Right lobe of liver (tissue), 6 donors: ENCODE results near the gene TRPV2. TPM values are rescaled to one million over a fixed set of nuclear protein-coding genes. Genes with fewer than 3 reads are reported as not detected.

Source experiments
- ATAC-seq, 4 donors: fragments of 200-7000 bp; cut with Tn5 transposase; one replicate each; pipeline ENCODE4 v1.9.1; 2020; ENCODE audit warnings: mild to moderate bottlenecking in 4 of 4, moderate library complexity in 4 of 4
- DNase-seq, 3 donors: peaks; one replicate each; pipeline ENCODE4 v3.0.0-alpha.2; 2020
- H3K27ac ChIP-seq, 3 donors: fragments of 200-600 bp; one replicate each; pipeline ENCODE4 v1.8.0; 2022
- H3K27me3 ChIP-seq, 2 donors: fragments of 200-600 bp; one replicate each; pipeline ENCODE4 v1.8.0; 2022
- H3K36me3 ChIP-seq, 4 donors: fragments of 200-600 bp; sonication (generic) in 1 of 4; one replicate each; pipeline versions ENCODE4 v1.5.1 to v1.8.0; 2017 to 2022; ENCODE audit warnings: control low read depth in 1 of 4
- H3K4me1 ChIP-seq, 4 donors: fragments of 200-600 bp; sonication (generic) in 1 of 4; one replicate each; pipeline versions ENCODE4 v1.5.1 to v1.8.0; 2017 to 2022; ENCODE audit warnings: control low read depth in 1 of 4
- H3K4me3 ChIP-seq, 3 donors: fragments of 200-600 bp; one replicate each; pipeline ENCODE4 v1.8.0; 2022
- H3K9me3 ChIP-seq, 4 donors: fragments of 200-600 bp; sonication (generic) in 1 of 4; one replicate each; pipeline versions ENCODE4 v1.5.1 to v1.8.0; 2017 to 2022; ENCODE audit warnings: control low read depth in 1 of 4
- POLR2A ChIP-seq: fragments of 450-650 bp; IDR thresholded peaks from one replicate; pipeline ENCODE4 v1.6.1; 2017; ENCODE audit warnings: antibody characterized with exemption, mild to moderate bottlenecking
- WGBS: methylation state at CpG from one replicate; pipeline ENCODE4 v1.1.6; 2018; ENCODE audit warnings: low coverage, low lambda C conversion rate; ENCODE audit not compliant: insufficient coverage; ENCODE audit errors: missing lambda C conversion rate; 5-methylcytosine and 5-hydroxymethylcytosine counted together
- intact Hi-C, 2 donors: fragments of 100-400 bp; cut with DNase I; formaldehyde crosslinking; loops; one replicate each; pipeline versions ENCODE4 v1.11.2 to v1.14.1; 2022
- total RNA-seq, 6 experiments: library from RNA; depleted of rRNA in 2 of 6; stranded (reverse); fragments of >200 nt in 2 of 6; fragmentation: NEBNext Ultra II Directional in 3 of 6; extraction: Animal tissue kit (Norgen Biotek cat#: 25700) in 3 of 6; gene quantifications; one replicate each; pipeline versions ENCODE4 v1.1.0 to v1.2.4, GENCODE V29; 2016 to 2023
- TF ChIP-seq, protein P1 (sequence below), 4 donors: fragments of 200-600 bp in 3 of 4; fragments of 450-650 bp in 1 of 4; IDR thresholded peaks; one replicate each; pipeline versions ENCODE4 v1.5.1 to v1.8.0; 2016 to 2022; ENCODE audit warnings: antibody characterized with exemption in 4 of 4, mild to moderate bottlenecking in 2 of 4
- donor health status: DM: no; HTN: yes; CAD: no.
- donor health status: DM: no; HTN: no; CAD: no.
- donor health status: DM: no; HTN: no; CAD: no.
- donor health status: DM: no; HTN: yes; CAD: no.
- donor health status: DM: no; HTN: yes; CAD: no.

TRPV2 gene
- total RNA-seq, 6 experiments from 2014 or later, result 3.3 to 8.2 (median 4.8) TPM

DNA sequence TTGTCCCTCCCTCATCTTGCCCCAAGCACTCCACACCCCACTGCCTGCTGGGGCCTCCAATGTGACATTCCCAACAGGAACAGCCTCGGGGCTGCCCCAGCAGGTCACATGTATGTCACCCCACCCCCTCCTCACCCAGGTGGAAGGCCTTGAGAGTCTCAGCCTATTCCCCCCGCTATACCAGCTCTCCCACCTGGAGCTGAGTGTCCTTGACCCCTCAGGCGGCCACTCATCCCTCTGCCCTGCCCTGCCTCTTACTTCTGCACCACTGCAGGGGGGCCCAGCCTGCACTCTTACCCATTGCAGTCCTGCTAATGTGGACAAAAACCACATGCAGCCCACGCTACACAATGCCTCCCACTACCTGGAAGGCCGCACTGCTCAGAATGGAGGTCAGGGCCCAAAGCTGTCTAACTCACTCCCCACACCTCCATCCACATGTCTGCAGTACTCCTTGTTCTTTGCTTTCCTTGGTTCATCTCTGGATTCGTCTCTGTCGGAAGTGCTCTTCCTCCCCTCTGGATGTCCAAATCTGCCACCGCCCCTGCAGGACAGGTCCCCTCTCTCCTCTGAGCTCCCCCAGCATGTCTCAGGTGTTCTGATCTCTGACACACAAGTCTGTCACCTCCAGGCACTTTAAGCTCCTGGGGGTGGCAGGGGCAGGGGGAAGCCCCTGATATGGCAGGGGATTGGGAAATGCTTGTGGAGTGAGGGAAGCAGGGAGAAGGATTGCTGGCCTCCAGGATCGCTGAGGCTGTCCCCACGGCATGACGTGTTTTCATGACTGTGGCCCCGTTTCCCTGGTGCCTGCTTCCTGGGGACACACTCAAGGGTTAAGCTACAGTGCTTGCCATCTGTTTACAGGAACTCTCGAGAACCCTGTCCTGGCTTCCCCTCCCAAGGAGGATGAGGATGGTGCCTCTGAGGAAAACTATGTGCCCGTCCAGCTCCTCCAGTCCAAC, 20.8 kb downstream of the TRPV2 start:
- no peak for ATAC-seq
- peaks cover 0 to 17% (median 4%) of the 10 kb centered on the region in 4 donors for H3K4me1 ChIP-seq
- no peak overlapping the region for H3K27ac ChIP-seq
- WGBS, result 70% methylated on average over 6 of the region's 14 CpGs
- no peak for TF ChIP-seq POLR2A
- TF ChIP-seq, protein P1, sequence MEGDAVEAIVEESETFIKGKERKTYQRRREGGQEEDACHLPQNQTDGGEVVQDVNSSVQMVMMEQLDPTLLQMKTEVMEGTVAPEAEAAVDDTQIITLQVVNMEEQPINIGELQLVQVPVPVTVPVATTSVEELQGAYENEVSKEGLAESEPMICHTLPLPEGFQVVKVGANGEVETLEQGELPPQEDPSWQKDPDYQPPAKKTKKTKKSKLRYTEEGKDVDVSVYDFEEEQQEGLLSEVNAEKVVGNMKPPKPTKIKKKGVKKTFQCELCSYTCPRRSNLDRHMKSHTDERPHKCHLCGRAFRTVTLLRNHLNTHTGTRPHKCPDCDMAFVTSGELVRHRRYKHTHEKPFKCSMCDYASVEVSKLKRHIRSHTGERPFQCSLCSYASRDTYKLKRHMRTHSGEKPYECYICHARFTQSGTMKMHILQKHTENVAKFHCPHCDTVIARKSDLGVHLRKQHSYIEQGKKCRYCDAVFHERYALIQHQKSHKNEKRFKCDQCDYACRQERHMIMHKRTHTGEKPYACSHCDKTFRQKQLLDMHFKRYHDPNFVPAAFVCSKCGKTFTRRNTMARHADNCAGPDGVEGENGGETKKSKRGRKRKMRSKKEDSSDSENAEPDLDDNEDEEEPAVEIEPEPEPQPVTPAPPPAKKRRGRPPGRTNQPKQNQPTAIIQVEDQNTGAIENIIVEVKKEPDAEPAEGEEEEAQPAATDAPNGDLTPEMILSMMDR (IDR thresholded peaks at IDR 0.05), result no peak
- H3K4me3 ChIP-seq, result no peak overlapping the region
- no peaks in the 10 kb centered on the region for H3K27me3 ChIP-seq
- DNase-seq, result no peak
- H3K36me3 ChIP-seq, result peaks cover 0 to 10% (median 1%) of the 10 kb centered on the region in 4 donors
- intact Hi-C loops, result no loop called here
- no peaks in the 10 kb centered on the region for H3K9me3 ChIP-seq

DNA sequence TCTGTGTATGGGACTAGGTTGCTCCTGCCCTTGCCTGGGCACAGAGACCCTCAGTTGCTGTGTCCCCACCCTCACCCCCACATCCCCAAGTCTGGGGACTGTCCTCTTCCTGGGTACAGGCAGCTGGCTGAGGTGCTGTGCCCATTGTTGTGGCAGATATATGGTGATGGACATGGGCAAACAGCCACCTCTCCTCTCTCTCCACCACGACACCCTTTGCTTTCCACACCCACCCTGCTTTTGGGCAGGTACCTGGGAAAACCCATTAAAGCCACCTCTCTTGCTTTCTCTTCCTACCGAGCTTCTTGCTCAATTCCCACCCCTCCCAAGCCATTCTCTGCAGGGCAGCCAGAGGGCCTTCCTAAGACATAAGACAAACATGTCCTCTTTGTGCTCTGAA, 21.7 kb downstream of the TRPV2 start:
- no peaks in the 10 kb centered on the region for H3K9me3 ChIP-seq
- 33% methylated on average over 1 of the region's 2 CpGs for WGBS
- no peak overlapping the region for H3K27ac ChIP-seq
- H3K36me3 ChIP-seq, result peaks cover 0 to 19% (median 7%) of the 10 kb centered on the region in 4 donors
- TF ChIP-seq POLR2A, result no peak
- TF ChIP-seq, protein P1 (IDR thresholded peaks at IDR 0.05), result no peak
- H3K4me1 ChIP-seq, result peaks cover 0 to 26% (median 9%) of the 10 kb centered on the region in 4 donors
- H3K4me3 ChIP-seq, result no peak overlapping the region
- intact Hi-C loops, result no loop called here
- ATAC-seq, result no peak
- DNase-seq, result no peak
- no peaks in the 10 kb centered on the region for H3K27me3 ChIP-seq

DNA sequence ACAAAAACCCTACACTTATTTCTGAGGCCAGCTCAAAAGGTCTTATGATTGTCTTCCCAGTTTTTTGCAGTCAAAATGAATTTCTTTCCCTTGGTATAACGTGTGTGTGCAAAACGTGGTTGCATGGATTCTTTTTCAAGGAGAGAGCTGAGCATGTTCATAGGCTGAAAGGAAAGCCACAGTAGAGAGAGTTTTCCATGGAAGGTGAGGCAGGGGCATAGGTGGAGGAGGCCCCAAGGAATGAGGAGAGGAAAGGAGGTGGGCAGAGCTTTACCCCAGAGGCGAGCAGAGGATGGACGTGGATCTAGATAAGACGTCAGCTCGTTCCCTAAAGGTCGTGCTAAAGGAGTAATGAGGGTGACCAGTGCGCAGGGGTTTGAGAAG, 22.8 kb downstream of the TRPV2 start:
- 19% methylated on average over 8 of the region's 8 CpGs for WGBS
- H3K4me3 ChIP-seq, result peak overlapping the region; percentile 83 to 91 (median 86)
- TF ChIP-seq POLR2A, result no peak
- TF ChIP-seq, protein P1 (IDR thresholded peaks at IDR 0.05), result no peak
- no peaks in the 10 kb centered on the region for H3K27me3 ChIP-seq
- DNase-seq, result no peak
- H3K36me3 ChIP-seq, result peaks cover 0 to 30% (median 10%) of the 10 kb centered on the region in 4 donors
- H3K27ac ChIP-seq, result peak overlapping the region; percentile 65 to 91 (median 68)
- intact Hi-C loops, result no loop called here
- H3K9me3 ChIP-seq, result no peaks in the 10 kb centered on the region
- peaks cover 0 to 36% (median 10%) of the 10 kb centered on the region in 4 donors for H3K4me1 ChIP-seq
- ATAC-seq, result no peak

DNA sequence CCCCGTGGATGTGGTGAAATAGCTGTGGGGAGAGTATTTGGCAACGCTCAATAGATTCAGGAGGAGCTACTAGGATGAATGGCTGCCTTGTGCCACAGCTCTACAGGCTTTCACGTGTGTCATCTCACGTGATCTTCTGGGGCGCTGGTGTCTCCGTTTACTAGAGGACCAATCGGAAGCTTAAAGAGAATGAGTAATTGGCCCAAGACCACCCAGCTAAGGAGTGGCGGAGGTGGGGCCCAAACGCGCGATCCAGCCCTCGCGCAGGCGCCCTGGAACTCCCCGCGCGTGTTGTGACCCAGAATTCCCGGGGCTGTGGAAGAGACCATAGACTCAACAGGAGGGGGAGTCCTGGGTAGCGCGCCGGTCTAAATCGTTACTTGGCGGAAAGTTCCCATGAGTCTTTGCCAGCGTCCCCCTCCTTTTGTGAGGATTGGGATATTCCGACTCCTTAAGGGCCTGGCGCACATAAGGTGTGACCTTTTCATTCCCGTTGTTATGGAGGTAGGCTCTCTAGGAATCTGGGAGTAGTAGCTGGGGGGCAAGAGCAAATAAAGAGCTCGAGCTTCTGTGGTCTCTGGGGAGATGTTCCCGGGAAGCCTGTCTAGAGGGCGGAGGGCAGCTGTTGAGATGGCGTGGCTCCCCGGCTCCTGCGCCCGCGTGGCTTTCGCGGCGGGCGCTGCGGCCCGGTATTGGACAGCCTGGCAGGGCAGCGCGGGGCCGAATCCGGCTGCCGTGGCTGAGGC, 23.4 kb downstream of the TRPV2 start:
- peak; percentile 89 to 93 (median 92) for ATAC-seq
- H3K27ac ChIP-seq, result peak overlapping the region; percentile 85 to 91 (median 90)
- H3K4me3 ChIP-seq, result peak overlapping the region; percentile 83 to 91 (median 86)
- H3K36me3 ChIP-seq, result peaks cover 0 to 36% (median 10%) of the 10 kb centered on the region in 4 donors
- H3K27me3 ChIP-seq, result no peaks in the 10 kb centered on the region
- no peaks in the 10 kb centered on the region for H3K9me3 ChIP-seq
- WGBS, result 2% methylated on average over 15 of the region's 46 CpGs
- peak; percentile 91 to 95 (median 95) for DNase-seq
- intact Hi-C loops, result no loop called here
- H3K4me1 ChIP-seq, result peaks cover 0 to 42% (median 10%) of the 10 kb centered on the region in 4 donors
- TF ChIP-seq POLR2A, result peak; percentile 84
- TF ChIP-seq, protein P1 (IDR thresholded peaks at IDR 0.05), result no peak
